Measurements from ENCODE around the gene FHIP1A.

The FHIP1A gene

DNA sequence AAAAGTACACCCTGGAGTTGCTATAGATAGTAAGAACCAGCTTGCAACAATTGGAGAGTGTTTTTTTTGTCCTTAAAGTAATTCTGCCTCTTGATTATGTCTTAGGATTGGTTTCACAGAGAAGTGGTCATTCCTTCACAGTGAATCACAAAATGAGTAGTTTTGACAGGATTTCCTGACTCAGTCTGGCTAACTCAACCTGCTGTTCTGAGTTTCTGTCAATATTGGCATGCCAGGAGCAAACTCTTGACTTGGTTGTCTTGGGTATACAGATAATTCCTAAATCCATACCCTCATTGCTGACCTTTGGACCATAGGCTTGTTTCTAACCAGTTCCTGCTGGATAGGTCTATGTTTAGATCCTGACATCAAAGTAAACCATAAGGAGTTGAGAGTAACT is 9.4 kb downstream of the FHIP1A start:
- DNase-seq: no peak

DNA sequence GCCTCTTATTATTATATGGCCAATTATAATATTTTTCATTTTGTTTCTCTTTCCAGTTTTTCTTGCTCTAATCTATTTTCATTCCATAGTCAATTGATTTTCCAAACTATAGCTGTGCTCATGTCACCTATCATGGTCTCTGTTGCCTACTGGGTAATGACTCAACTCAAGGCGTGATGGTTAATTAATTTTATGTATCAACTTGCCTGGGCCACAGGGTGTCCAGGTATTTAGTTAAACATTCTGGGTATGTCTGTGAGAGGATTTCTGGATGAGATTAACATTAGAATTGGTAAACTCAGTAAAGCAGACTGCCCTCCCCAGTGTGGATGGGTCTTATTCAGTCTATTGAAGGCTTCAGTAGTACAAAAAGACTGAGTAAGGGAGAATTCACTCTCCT is 9.9 kb downstream of the FHIP1A start:
- DNase-seq: no peak

DNA sequence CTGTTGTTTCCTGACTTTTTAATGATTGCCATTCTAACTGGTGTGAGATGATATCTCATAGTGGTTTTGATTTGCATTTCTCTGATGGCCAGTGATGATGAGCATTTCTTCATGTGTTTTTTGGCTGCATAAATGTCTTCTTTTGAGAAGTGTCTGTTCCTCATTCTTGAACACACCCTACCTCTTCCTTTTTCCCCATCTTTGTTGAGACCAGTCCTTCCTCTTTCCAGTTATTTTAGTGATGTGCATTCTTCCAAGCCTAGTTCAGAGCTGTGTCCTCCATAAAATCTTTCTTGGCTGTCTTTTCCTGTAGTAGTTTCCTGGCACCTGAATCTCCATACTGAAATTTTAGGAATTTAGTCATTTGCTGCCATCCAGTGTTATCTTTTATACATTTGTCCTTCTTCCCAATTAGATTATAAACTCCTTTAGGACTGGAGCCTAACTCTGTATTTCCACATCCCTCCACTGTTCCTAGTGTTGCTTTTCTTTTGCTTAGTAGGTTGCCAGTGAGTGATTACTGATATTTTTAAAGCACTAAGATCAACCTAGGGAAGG is 11.4 kb downstream of the FHIP1A start:
- DNase-seq: no peak

- DNase-seq: no peak
These were observed 13.9 kb downstream of the FHIP1A start for GRCh38 chr4:151422854-151423253.

DNA sequence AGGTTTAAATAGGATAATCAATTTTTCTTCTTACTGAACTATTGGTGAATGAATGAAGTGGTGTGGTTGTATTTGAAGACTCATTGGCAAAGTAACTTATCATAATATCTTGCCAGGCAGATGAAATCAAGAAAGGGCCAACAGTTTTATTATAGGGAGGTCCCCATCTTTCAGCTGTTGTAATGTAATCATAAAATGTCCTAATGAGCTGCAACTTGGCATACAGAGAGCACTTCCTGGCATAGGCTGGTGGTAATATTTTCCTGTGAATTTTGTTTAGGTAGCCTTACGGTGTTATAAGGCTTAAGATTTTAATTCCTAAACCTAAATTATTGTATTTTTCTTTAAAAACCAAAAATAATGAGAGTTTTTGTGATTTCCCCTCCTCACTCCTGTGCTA is 17.5 kb downstream of the FHIP1A start:
- no peak for DNase-seq

DNA sequence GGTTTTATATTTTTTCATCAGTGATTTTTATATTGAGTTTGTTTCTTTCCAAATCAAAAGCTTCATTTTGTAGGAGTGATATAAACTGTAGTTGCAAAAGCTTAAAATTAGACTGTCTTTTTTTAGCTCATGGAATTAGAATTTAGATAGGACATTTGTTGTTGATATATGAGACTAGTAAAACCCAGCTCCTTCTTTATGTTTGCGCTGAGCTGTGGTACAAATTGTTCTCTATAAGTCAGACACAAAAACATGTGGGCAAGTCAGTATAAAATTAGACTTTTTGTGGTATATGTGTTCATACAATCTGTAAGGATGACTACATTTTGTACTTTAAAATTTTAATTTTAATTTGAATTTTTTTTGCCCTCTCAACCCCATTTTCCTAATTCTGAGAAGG is 18.3 kb downstream of the FHIP1A start:
- no peak for DNase-seq

- DNase-seq: no peak
These were observed 19.4 kb downstream of the FHIP1A start for GRCh38 chr4:151428346-151428745.

DNA sequence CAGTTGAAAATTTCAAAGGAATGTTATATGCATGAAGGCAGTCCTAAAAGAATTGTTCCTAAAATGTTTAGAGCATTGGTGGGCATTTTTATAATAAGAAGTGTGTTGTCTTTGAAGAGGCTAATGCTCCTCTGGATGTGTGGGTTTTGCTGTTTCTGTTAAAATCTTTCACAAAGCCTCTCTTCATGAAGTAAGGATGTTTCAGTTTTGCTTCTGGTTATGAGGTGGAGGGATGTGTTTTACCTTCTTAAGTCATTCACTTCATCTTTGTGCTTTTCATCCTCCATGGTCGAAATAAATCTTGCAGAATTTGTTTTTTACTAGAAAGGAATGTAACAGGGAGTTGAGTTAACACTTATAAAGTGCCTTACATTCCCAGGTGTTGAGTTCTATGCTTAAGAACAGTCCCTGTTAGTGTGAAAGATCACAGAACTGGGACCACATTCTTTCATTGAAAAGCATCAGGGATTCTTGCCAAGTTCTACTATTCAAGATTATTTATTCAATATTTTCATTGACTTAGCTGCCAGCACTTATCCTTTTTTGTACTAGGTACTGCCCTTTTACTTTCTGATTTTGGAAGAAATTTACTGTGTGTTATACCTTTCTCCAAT is 21.1 kb downstream of the FHIP1A start:
- no peak for DNase-seq

- no peak for DNase-seq
These were observed 21.9 kb downstream of the FHIP1A start for GRCh38 chr4:151430740-151431457.

DNA sequence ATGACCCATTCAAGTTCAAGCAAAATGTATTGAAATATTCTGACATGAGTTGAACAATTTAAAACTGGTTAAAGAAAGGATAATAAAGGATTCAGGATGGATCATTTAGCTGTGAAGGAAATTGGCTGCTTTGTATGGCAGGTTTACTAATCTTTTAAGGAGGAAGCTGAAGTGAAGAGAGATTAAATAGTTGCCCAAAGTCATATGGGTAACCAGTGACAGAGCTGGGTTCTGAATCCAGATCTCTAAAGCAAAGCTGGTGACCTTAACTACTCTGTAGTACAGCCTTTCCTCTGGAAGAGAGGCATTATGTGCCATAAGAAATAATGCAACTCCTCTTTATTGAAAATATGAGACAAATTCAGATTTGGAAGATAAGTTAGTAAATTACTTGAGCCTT is 22.8 kb downstream of the FHIP1A start:
- DNase-seq: no peak

DNA sequence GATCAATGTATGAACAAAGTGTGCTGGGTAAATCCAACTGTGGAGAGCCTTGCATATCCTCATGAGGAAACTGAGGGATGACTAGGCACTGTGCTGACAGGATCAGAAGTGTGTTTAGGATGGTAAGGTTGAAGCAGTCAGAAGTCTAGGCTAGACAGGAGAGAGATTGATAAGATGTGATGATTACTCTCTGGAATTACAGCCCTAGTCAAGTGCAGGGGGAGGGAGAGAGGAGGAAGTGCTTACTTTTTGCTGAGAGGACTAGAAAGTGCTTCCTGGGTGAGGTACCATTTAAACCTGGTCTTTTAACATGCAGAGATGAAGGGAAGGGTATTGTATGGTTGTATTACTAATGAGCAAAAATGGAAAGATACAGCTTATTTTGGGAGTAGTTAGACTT is 23.7 kb downstream of the FHIP1A start:
- no peak for DNase-seq

- DNase-seq: no peak
These were observed 25.3 kb downstream of the FHIP1A start for GRCh38 chr4:151434183-151434860.

GRCh38 chr4:151436093-151436518 is 27.1 kb downstream of the FHIP1A start:
- DNase-seq: no peak

- no peak for DNase-seq
These were observed 28.5 kb downstream of the FHIP1A start for GRCh38 chr4:151437505-151437904.

- DNase-seq: no peak
These were observed 29.2 kb downstream of the FHIP1A start for GRCh38 chr4:151438154-151438553.

- no peak for DNase-seq
These were observed 30.3 kb downstream of the FHIP1A start for GRCh38 chr4:151439320-151439719.

DNA sequence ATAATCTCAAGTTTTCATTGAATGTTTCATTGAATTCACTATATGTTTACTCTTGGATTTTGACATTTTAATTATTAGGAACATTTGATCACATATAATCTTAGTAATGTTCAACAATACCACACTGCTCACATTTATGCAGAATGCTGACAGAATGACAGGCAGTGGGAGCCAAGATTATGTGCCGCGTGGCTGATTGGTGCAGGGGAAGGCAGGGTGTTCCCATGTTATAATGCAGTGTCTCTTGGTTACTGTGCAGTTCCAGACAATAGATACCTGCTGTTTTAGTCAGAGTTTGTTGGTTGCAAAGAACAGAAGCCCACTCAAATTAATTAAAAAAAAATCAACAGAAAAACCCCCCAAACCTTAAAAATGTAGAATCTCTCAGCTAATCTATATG is 33.0 kb downstream of the FHIP1A start:
- no peak for DNase-seq

GRCh38 chr4:151443247-151443646 is 34.3 kb downstream of the FHIP1A start:
- no peak for DNase-seq

DNA sequence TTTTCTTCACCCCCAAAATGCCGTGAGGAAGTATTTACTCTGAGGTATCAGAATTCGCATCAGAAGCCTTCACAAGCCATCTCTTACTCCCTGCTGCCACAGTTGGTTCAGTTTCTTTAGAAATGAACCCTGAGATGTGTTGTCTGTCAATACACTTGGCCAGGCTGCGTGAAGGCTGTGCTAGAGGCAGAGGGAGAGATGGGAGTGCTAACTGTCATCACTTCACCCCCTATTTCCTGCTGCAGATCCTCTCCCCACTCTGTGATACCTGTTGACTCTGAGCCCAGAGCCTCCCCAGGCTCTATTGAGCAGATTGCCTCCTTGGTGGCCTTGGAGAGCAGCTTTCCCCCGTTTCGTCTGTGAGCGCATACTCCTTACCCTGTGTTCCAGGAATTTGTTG is 34.8 kb downstream of the FHIP1A start:
- no peak for DNase-seq

- no peak for DNase-seq
These were observed 37.2 kb downstream of the FHIP1A start for GRCh38 chr4:151446208-151446607.

GRCh38 chr4:151454513-151454912 is 45.5 kb downstream of the FHIP1A start:
- no peak for DNase-seq

DNA sequence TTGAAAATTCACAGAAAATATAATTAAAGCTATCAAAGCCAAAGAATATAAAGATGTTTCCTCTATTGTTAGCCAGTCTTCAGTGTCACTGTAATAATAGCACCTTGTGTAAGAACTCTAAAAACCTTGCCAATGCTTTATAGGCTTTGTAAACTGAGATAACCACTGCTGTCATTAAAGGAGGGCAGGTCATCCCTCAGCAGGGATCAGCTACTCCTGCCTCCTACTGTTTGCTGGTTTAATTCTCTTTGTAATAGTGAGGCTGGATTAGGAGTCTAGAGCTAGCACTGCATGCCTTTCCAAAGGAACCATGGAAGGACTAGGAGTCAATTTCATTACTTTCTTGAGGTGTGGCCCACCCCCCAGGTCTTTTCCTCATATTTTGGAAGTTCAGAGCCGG is 46.2 kb downstream of the FHIP1A start:
- DNase-seq: no peak

DNA sequence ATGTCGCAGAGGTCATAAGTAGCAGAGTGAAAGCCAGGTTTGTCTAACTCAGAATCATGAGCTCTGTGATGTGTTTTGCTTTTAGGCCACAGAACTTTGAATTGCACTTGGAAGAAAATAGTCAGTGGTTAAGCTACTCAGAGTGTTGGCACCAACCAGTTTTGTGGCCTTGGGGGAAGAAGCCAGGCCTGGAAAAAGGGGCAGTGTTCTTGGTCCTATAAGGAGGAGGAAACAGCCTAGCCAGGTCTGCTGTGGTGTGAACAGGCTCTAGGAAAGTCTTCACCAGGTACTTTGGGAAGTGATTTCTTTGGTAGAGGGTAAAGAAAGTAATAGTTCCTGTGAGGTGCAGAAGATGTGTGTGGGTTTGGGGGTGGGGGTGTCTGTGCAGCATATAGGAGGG is 49.2 kb downstream of the FHIP1A start:
- no peak for DNase-seq
